Left renal cortex interstitium (tissue), 4 donors: ENCODE data around the gene C11orf91. TPM values are rescaled to one million over a fixed set of nuclear protein-coding genes. Genes with fewer than 3 reads are reported as not detected.
"Not testable (repeated sequence)": the region's sequence is repeated elsewhere in the genome, so short reads cannot be mapped to it uniquely, and the experiment has no call there.

Experiments
- DNase-seq, 4 donors: peaks; one replicate each; pipeline ENCODE4 v3.0.0-alpha.2; 2013; ENCODE audit warnings: low read depth in 4 of 4, low spot score in 2 of 4, missing footprints in 1 of 4
- polyA plus RNA-seq, 4 donors: library from polyadenylated mRNA; unstranded; fragments of 120-200 nt; gene quantifications; one replicate each; pipeline ENCODE4 v1.2.1, GENCODE V29; 2013; ENCODE audit not compliant: insufficient read length in 4 of 4

The C11orf91 gene
- polyA plus RNA-seq, 4 donors = not detected

DNA sequence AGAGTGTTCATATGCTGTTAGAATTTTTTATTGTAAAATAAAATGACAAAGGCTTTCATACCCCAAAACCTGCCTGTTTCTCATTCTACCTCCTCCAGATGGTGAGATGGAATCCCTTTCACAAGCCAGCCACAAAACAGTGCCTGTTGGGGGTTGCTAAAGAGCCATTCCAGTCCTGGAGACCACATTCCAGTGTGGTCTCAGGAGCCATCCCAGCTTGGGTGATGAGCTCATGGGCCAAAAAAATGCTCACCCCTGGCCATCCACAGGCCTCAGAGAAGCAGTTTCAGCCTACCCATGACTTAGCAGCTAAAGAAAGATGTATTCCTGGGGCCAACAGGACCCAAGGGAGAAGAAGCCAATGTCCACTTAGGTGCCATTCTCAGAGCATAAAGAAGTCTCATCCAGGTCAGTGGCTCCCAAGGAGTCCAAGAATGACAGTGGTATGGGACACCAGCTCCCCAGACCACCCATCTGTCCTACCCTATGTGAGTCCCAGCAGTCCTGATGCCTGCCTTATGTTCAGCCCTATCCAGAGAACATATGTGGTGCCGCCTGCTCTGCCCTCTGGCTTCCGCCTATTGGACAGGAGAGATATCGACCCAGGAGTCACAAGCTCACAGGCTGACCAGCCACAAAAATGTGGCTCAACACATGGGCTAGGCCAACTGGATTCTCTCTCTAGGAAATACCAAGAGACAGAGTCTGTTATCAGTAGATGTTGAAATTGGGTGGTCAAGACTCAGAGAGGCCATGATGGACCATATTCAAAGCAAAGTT, 26.4 kb downstream of the C11orf91 start:
- DNase-seq = no peak

DNA sequence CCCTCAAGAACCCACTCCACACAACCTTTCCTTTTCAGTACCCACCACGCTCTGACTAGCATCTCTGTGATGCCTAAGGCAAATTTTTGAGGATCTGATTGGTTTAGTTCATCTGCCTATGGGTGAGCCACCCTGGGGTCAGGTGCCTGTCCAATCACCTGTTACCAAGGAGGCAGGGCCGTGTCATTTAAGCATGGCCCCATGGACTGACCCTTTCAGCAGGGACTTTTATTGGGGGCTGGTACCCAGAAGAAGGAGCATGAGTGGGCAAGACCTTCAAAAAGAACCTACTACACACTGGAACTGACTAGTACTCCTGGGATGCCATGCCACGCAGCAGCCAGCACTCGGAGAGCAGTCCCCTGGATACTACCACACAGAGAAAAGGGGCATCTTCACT, 28.4 kb downstream of the C11orf91 start:
- DNase-seq = no peak

DNA sequence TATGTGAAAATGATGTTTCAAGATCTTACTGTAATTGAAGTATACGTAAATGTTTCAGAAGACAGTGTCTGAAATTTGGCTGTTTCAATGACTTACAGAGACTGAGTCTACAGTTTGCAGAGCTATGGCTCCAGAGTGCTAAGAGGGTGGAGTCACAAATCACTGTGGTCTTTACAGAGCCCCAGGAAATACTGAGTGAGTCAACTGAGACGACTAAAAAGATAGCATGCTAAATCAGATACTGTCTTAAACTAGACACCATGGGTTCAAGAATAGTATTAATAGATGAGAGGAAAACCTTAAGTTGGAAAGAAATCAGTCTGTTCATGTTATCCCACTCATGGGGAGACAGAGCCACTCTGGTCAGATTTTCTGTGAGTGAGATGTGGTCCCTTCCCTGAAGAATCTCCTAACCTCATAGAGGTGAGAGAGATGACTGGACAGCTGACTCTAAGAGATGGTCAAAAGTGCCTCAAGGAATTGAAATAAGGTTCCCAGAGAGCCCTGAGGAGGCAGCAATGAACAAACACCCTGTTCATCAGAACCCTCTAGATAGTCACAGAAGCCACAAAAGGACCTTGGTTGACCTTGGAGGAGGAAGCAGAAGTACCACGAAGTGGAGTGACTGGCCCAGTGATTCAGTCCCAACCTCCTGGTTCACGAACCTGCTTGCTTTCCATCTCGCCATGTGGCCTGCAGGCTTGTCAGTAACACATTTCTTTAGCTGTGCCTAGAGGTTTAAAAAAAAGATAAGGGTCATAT, 30.2 kb downstream of the C11orf91 start:
- no peak for DNase-seq

DNA sequence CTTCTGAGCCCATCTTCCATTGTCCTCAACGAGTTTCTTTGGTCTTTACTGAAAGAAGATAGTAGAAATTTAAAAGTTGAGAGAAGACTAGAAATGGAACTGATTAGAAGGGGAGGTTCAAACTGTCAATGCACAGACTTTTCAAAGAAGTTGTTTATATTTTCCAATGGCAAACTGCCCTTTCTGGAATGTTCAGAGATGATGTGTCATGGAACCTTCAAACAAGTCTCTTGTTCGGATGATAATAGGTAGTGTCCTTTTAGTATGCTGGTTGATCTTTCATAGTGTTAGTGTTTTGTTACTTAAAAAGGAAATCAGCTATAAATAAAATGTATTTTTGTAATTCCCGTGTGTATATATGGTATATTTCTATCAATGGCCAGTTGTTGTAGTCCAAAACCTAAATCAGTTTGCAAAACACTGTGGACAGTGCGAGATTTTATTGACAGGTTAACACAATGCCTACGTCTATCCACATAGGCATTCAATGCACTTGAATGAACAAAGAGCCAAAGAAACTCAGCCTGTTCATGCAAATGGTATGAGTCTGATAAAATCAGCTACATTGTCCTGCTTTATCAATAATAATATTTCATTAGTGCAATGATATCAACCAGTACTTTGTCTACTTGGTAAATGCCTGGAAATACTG, 30.9 kb downstream of the C11orf91 start:
- DNase-seq = no peak

DNA sequence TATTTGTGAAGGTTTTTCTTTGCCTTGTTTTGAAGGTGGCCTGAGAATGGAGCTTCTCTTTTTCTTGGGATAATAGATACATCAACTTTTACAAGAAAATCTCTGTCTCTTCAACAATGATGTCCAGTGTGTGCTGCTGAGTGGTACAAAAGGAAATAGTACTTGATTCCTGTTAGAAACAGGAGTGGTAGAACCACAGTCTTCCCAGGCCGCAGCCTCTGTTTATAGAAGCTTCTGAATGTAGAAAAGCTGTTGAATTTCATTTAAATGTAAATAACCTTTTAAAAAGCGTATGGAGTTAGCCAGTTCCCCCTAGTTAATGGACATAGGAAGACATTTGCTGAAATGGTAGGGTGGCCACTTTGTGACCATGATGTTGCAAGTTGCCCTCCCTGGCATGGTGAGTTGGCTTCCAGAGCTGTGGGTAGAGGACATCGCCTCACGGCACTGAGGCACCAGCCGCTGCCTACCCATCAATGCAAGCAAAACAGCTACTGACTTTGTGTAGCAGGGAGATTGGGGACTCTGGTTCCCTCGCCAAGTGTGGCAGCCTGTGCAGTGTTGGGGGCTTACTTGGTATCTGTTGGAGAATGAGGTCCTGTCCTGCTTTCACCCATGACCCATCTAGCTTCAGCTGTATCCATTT, 31.6 kb downstream of the C11orf91 start:
- no peak for DNase-seq

DNA sequence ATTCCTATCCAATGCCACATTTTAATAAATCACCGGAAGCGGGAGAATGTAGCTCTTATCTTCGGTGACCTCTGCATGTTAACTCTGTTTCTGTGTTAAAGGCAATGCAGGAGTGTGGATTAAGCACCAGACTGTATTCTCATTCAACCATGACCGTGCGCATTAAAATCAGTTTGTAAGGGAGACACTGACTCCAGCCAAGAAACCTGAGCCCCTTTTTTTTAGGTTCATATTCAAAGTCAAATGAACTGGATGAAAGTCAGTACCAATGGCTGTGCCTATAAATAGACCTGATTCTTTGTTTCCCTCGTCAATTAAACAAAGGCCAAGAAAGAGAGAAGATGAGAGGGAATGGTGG, 32.2 kb downstream of the C11orf91 start:
- no peak for DNase-seq

DNA sequence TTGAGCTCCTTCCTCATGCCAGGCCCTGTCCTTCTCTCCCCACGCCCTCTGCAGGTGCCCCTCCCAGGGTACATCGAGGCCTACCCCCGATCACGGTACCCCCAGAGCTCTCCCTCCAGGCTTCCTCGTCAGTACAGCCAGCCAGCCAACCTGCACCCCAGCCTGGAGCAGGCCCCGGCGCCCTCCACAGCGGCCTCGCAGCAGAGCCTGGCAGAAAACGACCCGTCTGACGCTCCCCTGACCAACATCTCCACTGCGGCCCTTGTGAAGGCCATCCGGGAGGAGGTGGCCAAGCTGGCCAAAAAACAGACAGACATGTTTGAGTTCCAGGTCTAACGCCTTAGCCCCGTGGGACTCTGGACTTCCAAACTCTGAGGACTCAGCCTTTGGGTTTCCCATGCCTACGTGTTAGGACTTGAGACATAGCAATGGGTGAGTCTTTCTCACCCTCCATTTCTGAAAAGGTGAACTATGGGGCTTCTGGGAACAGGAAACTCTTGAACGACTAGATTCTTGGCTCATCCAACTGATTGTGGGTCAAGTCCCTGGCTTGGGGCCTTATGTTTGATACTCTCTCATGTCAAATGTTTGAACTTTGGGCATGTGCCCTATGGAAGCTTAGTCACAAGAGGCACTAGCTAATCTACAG, 32.7 kb downstream of the C11orf91 start:
- no peak for DNase-seq

DNA sequence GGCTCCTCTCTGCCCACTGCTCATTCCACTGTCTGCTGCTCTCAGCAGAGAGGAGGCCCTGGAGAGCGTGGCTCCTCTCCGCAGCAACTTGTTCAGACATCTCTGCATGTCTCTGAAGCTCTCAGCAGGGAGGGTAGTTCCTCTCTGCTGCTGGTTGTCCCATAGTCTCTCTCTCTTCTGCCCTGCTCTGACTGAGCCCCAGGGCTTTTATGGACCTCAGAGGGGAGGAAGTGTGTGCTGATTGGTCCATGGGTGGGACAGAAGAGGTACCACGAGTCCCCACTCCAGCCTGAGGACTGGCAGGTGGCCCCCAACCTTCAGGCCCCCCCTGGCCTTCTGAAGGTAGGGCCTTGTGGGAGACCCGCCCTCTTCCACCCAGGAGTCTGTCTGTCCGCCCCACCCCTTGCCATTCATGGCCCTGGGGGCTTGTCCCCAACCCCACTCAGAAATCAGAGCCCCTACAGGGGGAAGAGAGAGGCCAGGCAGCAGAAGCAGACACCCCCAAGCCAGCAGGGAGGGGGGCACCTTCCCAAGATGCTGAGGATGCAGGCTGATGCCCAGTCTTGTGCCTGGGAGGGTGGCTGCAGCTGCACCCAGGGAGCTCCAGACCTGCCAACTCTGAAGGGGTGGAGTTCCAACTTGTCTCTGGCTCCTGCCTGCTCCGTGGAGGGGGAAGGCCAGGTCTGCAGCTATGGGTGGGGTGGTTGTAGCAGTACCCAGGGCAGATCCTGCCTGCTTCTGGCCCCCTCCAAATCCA, 35.1 kb downstream of the C11orf91 start:
- DNase-seq = no peak

DNA sequence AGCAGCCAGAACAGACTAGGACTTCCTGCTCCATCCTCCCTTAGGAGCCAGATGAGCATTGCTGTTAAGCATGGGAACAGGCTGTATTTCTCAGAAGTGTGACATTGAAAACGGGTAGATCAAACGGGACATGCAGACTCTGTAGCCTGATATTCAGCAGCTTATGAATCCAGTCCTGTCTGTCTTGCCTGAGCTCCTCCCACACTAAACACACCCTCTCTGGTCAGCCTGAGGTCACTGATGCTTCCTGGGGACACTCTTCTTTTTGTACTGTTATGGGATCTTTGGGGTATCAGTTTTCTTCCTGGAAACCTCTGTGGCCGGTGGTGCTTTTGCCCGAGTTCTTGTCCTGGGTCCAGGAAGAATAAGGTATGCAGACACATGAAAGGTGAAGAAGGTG, 35.8 kb downstream of the C11orf91 start:
- DNase-seq = no peak

DNA sequence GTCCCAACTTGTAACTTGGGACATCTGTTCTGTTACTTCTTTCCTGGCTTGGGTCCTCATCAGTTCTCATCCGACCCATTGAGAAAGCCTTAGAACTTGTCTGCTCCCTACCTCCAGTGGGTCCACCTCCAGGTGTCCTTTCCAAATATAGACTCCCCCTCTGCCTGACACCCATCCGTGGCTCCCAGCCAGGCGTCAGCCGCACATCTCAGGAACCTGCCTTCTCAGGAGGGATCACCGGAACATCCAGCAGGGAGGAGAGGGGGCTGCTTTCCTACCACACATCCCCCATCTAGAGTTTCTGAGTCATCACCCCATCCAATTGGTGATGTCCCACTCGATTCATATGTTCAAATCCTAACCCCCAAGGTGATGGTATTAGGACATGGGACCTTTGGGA, 36.5 kb downstream of the C11orf91 start:
- DNase-seq = no peak

DNA sequence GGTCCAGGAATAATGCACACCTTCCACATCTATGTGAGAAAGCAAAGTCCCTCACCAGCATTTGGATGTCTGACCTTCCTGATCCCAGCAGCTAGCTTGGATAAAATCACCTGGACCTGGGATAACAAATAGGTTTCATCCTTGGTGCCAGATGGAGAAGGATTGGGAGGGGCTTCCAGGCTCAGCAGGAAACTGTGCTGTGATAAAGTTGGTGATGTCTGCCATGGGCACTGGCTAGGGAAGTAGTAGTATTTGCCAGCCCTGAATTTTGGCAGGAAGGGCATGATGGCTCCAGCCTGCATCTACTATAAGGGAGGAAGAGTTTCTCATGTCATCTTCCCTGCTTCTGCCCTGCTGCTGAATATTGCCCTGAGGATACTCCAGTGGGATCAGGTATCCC, 37.5 kb downstream of the C11orf91 start:
- DNase-seq = no peak

DNA sequence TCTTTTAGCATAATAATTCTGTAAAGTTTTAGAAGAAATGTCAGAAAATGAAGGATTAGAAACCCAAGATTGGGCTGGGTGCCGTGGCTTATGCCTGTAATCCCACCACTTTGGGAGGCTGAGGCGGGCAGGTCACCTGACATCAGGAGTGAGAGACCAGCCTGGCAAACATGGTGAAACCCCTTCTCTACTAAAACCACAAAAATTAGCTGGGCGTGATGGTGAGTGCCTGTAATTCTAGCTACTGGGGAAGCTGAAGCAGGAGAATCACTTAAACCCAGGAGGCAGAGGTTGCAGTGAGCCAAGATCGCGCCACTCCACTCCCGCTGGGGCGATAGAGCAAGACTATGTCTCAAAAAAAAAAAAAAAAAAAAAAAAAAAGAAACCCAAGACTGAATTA, 39.1 kb downstream of the C11orf91 start:
- not testable (repeated sequence) for DNase-seq

DNA sequence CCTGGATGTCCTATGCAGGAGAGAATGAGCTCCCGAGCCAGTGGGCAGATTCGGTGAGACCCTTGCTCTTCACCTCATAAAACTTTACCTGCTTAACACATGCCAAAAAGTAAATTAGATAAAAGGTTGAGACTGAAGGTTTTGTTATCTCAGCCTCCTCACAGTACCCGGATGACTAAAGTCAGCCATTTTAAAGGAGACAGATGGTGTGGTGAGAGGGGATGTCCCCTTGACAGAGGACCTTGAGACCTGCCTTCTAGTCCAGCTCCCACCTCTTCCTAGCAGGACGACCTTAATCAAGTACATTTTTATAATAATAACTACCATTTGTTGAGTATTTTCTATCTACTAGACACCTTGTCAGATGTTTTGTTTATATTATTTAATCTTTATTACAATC, 39.7 kb downstream of the C11orf91 start:
- no peak for DNase-seq

DNA sequence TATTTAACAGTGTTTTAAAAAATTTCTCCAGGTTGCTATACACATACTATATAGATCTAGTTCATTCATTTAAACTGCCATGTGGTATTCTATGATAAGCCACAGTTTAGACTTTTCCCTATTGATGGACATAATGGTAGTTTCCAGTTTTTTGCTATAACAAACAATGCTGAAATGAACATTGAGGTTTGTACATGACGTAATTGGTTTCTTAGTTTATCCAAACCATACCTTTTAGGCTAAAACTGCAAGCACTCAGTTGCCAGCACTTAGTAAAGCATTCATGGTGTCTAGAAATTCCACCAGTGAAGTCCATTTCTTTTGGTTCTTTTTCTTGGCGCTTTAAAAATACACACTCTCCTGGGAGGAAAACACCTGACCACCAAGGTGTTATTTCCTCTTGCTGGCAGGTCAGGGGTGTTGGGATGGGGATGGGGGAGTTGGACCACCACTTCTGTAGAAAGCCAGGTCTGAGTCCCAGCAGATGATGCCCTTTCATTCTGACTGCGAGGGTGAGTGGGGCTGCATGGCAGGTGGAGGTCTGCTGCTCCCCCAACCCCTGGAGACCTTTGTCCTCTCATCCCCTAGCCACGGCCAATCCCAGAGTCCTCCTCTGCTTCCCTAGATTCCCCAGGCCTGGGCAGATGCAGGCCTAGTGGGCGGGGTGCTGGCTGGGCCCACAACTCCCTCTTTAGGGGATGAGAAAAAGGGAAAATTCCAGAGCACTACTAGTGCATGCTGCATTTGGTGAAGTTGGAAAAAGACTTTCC, 41.1 kb downstream of the C11orf91 start:
- no peak for DNase-seq

DNA sequence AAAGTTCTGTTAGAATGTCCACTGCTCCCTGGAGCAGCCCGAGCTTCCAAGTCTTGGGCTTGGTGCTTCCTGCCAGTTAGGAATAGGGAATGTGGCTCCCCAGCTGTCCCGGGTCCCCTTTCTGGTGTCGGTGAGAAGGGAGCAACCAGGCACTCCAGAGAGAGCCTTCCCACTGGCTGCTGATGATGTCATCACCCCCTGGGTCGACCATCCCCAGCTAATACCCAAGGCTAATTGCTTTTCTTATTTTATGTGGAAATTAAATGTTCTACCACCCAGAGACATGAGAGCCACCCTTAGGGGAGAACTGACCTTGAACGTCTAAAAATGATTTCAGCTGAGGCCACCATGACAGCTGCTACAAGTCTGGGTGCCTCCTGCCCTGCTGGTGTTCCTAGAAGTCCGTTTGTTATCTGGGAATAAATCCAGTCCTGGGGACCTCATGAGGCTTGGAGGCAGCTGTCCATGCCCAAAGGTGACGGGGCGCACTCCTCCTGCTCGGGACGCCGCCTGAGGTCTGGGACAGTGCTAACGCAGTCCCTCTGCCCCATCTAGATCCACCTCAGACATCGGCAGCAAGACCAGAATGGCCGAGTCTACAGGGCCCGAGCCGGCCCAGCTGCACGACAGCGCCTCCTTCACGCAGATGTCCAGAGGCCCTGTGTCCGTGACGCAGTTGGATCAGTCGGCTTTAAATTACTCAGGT, 42.3 kb downstream of the C11orf91 start:
- no peak for DNase-seq

DNA sequence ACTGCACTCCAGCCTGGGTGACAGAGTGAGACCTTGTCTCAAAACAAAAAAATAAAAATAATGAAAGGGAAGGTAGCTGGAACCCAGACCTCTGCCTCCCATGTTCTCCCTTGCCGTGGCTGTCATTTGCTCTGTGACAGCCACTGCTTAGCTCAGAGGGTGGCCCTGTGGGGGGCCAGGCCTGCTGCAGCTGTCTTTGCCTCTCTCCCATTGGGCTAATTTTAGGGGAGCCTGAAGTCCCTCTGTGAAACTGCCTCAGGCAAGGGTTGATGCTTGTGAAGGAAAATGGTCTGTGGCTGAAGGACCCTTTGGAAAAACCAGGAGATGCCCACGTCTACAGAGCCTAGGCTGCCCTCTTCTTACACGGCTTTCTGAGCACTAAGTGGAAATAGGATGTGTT, 42.9 kb downstream of the C11orf91 start:
- no peak for DNase-seq

DNA sequence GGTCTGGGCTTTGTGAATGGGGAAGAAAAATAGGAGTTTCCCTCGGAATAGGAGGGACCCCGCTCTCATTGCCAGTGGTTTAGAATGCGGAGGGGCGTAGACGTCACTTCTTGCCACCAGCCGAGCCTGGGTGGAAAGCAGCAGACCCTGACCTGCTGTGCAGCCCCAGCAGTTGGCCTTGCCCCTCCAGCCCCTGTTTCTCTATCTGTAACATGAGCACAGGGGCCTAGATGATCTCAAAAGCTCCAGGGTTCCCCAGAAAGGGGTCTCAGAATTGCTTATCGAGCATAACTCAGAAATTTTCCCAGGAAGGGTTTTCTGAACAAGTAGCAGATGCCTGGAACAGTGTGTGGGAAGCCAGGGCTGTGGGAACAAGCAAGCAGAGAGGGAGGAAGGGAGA, 43.9 kb downstream of the C11orf91 start:
- DNase-seq = no peak

DNA sequence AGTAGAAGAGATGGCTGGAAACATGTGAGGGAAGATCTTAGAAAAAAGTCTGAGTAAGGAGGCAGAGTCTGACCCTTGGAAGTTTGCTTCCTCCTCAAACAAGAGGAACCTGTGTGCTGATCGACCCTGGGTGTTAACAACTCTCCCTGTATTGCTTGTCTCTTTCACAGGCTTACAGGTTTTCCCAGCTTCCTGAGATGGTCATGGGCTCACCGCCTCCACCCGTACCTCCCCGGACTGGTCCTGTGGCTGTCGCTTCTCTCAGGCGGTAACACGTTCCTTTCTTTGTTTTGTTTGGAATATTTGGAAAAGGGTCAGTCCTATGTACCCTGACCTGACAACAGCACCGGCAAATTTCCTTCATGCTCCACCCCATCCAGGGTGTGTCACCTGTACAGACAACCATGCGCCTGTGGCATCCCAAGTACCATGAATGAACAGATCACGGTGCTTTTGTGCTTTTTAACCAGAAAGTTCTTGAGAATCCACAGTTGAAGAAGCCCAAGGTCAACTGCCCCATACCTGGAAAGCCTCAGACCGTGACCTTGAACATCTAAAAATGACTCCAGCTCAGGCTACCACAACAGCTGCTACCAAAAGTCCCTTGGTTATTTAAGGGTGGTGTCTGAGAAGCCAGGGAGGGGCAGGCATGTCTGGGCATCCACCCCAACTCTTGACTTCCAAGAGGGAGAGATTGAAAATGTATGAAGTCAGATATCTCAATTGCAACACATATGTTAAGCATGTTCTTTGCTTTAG, 44.6 kb downstream of the C11orf91 start:
- DNase-seq = no peak
